Neural progenitor cell (in vitro differentiated cells): ENCODE results near the gene TACR1. TPM values are rescaled to one million over a fixed set of nuclear protein-coding genes. Genes with fewer than 3 reads are reported as not detected.
A peak's percentile ranks its signal among the peaks of the same experiment; 100 is the strongest.
"Not testable (repeated sequence)": the region's sequence is repeated elsewhere in the genome, so short reads cannot be mapped to it uniquely, and the experiment has no call there.

Source experiments
- DNase-seq: peaks from one replicate; pipeline ENCODE4 v3.0.0-alpha.2; 2016; ENCODE audit warnings: low spot score
- H2AFZ ChIP-seq: fragments of 200-600 bp; sonication (generic); replicated peaks from 2 replicates; pipeline ENCODE4 v1.6.1; 2016; ENCODE audit warnings: antibody characterized with exemption
- H3F3A ChIP-seq: fragments of 200-600 bp; sonication (generic); 2 replicates; pipeline ENCODE4 v1.6.1; 2016; ENCODE audit warnings: antibody characterized with exemption, low read depth
- H3K27ac ChIP-seq: fragments of 200-600 bp; sonication (generic); 2 replicates; pipeline ENCODE4 v1.5.1; 2016; ENCODE audit warnings: mild to moderate bottlenecking
- H3K27me3 ChIP-seq: fragments of 200-600 bp; sonication (generic); 2 replicates; pipeline ENCODE4 v1.6.1; 2016; ENCODE audit warnings: mild to moderate bottlenecking, moderate library complexity
- H3K36me3 ChIP-seq: fragments of 200-600 bp; sonication (generic); 2 replicates; pipeline ENCODE4 v1.5.1; 2016
- H3K4me1 ChIP-seq: fragments of 200-600 bp; sonication (generic); 2 replicates; pipeline ENCODE4 v1.6.1; 2016; ENCODE audit warnings: mixed run types
- H3K4me2 ChIP-seq: fragments of 200-600 bp; sonication (generic); 2 replicates; pipeline ENCODE4 v1.6.1; 2016
- H3K4me3 ChIP-seq: fragments of 200-600 bp; sonication (generic); 2 replicates; pipeline ENCODE4 v1.5.1; 2016
- H3K79me2 ChIP-seq: fragments of 200-600 bp; sonication (generic); 2 replicates; pipeline ENCODE4 v1.6.1; 2016; ENCODE audit warnings: low read depth
- H3K9ac ChIP-seq: fragments of 200-600 bp; sonication (generic); 2 replicates; pipeline ENCODE4 v1.6.1; 2016
- H3K9me3 ChIP-seq: fragments of 200-600 bp; sonication (generic); 2 replicates; pipeline ENCODE4 v1.5.1; 2016; ENCODE audit warnings: low read depth
- H4K20me1 ChIP-seq: fragments of 200-600 bp; sonication (generic); 2 replicates; pipeline ENCODE4 v1.6.1; 2016; ENCODE audit warnings: low read depth
- H3K27ac Mint-ChIP-seq: 3 replicates; pipeline ENCODE4 v1.8.0; 2021; ENCODE audit warnings: mixed read lengths
- H3K27me3 Mint-ChIP-seq: 2 replicates; pipeline ENCODE4 v1.8.0; 2022; ENCODE audit warnings: low read depth, mild to moderate bottlenecking, inconsistent platforms, moderate library complexity, mixed read lengths; ENCODE audit not compliant: insufficient read depth
- H3K36me3 Mint-ChIP-seq: 3 replicates; pipeline ENCODE4 v1.8.0; 2021; ENCODE audit warnings: mixed read lengths
- H3K4me1 Mint-ChIP-seq: 3 replicates; pipeline ENCODE4 v1.8.0; 2021; ENCODE audit warnings: mixed read lengths
- H3K4me3 Mint-ChIP-seq: 3 replicates; pipeline ENCODE4 v1.8.0; 2021; ENCODE audit warnings: mild to moderate bottlenecking, moderate library complexity, mixed read lengths
- H3K9me3 Mint-ChIP-seq: 3 replicates; pipeline ENCODE4 v1.8.0; 2020; ENCODE audit warnings: mixed read lengths
- EZH2 ChIP-seq: fragments of 200-600 bp; sonication (generic); IDR thresholded peaks from 2 replicates; pipeline ENCODE4 v1.6.1; 2017; ENCODE audit warnings: antibody characterized with exemption, mild to moderate bottlenecking, moderate library complexity
- EZH2phosphoT487 ChIP-seq: fragments of 200-600 bp; sonication (generic); IDR thresholded peaks from 2 replicates; pipeline ENCODE4 v1.6.1; 2017; ENCODE audit warnings: antibody characterized with exemption
- total RNA-seq: library from RNA; depleted of rRNA; stranded (reverse); fragments of >200 nt; gene quantifications from 2 replicates; pipeline ENCODE4 v1.2.3, GENCODE V29; 2015; ENCODE audit warnings: low replicate concordance
- TF ChIP-seq, protein P1 (sequence below): fragments of 200-600 bp; sonication (generic); IDR thresholded peaks from 2 replicates; pipeline ENCODE4 v1.5.1; 2017; ENCODE audit warnings: antibody characterized with exemption, mild to moderate bottlenecking

The TACR1 gene, protein sequence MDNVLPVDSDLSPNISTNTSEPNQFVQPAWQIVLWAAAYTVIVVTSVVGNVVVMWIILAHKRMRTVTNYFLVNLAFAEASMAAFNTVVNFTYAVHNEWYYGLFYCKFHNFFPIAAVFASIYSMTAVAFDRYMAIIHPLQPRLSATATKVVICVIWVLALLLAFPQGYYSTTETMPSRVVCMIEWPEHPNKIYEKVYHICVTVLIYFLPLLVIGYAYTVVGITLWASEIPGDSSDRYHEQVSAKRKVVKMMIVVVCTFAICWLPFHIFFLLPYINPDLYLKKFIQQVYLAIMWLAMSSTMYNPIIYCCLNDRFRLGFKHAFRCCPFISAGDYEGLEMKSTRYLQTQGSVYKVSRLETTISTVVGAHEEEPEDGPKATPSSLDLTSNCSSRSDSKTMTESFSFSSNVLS
- not detected in 2 replicates for total RNA-seq

- peaks cover 13% of the 10 kb centered on the region for H3F3A ChIP-seq
- peak within 1 kb of the TSS; percentile 51 for H3K4me3 ChIP-seq
- no peaks in the 10 kb centered on the region for H3K9me3 ChIP-seq
- peak within 1 kb of the TSS; percentile 51 for H2AFZ ChIP-seq
- H3K27ac ChIP-seq, result no peak within 1 kb of the TSS
- Mint-ChIP-seq H3K4me3 (peak within 1 kb of the TSS; percentile 83), H3K27ac (no peak within 1 kb of the TSS), H3K4me1 (peaks cover 14% of the 10 kb centered on the region), H3K9me3 (no peaks in the 10 kb centered on the region), H3K36me3 (no peaks in the 10 kb centered on the region), H3K27me3 (peaks cover 38% of the 10 kb centered on the region)
- H3K27me3 ChIP-seq, result peaks cover 87% of the 10 kb centered on the region
- H3K4me2 ChIP-seq, result peak within 1 kb of the TSS; percentile 91
- no peaks in the 10 kb centered on the region for H3K79me2 ChIP-seq
- DNase-seq, result peak; percentile 83
- no peak within 1 kb of the TSS for H3K9ac ChIP-seq
- peaks cover 17% of the 10 kb centered on the region for H3K4me1 ChIP-seq
- peaks cover 4% of the 10 kb centered on the region for H4K20me1 ChIP-seq
- no peaks in the 10 kb centered on the region for H3K36me3 ChIP-seq
- peak; percentile 51 for TF ChIP-seq EZH2phosphoT487
- TF ChIP-seq, protein P1, sequence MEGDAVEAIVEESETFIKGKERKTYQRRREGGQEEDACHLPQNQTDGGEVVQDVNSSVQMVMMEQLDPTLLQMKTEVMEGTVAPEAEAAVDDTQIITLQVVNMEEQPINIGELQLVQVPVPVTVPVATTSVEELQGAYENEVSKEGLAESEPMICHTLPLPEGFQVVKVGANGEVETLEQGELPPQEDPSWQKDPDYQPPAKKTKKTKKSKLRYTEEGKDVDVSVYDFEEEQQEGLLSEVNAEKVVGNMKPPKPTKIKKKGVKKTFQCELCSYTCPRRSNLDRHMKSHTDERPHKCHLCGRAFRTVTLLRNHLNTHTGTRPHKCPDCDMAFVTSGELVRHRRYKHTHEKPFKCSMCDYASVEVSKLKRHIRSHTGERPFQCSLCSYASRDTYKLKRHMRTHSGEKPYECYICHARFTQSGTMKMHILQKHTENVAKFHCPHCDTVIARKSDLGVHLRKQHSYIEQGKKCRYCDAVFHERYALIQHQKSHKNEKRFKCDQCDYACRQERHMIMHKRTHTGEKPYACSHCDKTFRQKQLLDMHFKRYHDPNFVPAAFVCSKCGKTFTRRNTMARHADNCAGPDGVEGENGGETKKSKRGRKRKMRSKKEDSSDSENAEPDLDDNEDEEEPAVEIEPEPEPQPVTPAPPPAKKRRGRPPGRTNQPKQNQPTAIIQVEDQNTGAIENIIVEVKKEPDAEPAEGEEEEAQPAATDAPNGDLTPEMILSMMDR, result peak; percentile 58
- TF ChIP-seq EZH2, result no peak
These were observed at the start of gene TACR1 for GRCh38 chr2:75199428-75200011. Gene TACR1, minus strand, starts transcription at chr2:75199520. Its CDS starts 586 bp downstream, at chr2:75198934.

DNA sequence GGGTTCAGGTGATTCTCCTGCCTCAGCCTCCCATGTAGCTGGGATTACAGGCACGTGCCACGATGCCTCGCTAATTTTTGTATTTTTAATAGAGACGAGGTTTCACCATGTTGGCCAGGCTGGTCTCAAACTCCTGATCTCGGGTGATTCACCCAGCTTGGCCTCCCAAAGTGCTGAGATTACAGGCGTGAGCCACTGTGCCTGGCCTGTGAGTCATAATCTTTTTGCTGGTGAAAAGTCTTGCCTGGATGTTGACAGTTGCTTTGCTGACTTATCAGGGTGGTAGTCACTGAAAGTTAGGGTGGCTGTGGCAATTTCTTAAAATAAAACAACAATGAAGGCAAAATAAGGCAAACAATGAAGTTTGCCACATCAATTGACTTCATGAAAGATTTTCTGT lies 49.3 kb upstream of the TACR1 start:
- H3K4me3 Mint-ChIP-seq, H3K9ac ChIP-seq, H3K36me3 ChIP-seq, H3K36me3 Mint-ChIP-seq, H3K4me1 Mint-ChIP-seq, H3K4me1 ChIP-seq, H2AFZ ChIP-seq, DNase-seq, H3K4me3 ChIP-seq, H4K20me1 ChIP-seq, H3K27me3 Mint-ChIP-seq, H3K9me3 ChIP-seq, H3K79me2 ChIP-seq, H3K27me3 ChIP-seq, H3F3A ChIP-seq, H3K27ac ChIP-seq, H3K27ac Mint-ChIP-seq, H3K4me2 ChIP-seq: not testable (repeated sequence)
- H3K9me3 Mint-ChIP-seq, result peaks cover 16% of the 10 kb centered on the region

- no peak for TF ChIP-seq EZH2phosphoT487
- TF ChIP-seq EZH2, result no peak
- TF ChIP-seq, protein P1, result no peak
- Histone ChIP-seq H3F3A (no peaks in the 10 kb centered on the region), H3K9me3 (no peaks in the 10 kb centered on the region), H3K4me3 (no peak overlapping the region), H3K27ac (no peak overlapping the region), H3K79me2 (no peaks in the 10 kb centered on the region), H2AFZ (no peak overlapping the region), H4K20me1 (no peaks in the 10 kb centered on the region), H3K4me2 (no peak overlapping the region), H3K4me1 (no peaks in the 10 kb centered on the region), H3K9ac (no peak overlapping the region), H3K27me3 (no peaks in the 10 kb centered on the region), H3K36me3 (no peaks in the 10 kb centered on the region)
- H3K9me3 Mint-ChIP-seq, result peaks cover 31% of the 10 kb centered on the region
- no peak overlapping the region for H3K27ac Mint-ChIP-seq
- H3K27me3 Mint-ChIP-seq, result no peaks in the 10 kb centered on the region
- DNase-seq, result no peak
- no peaks in the 10 kb centered on the region for H3K4me1 Mint-ChIP-seq
- H3K36me3 Mint-ChIP-seq, result no peaks in the 10 kb centered on the region
- no peak overlapping the region for H3K4me3 Mint-ChIP-seq
These were observed 47.3 kb upstream of the TACR1 start for GRCh38 chr2:75246441-75247167.
